ENCODE data around the gene COL6A6.

COL6A6 gene, protein sequence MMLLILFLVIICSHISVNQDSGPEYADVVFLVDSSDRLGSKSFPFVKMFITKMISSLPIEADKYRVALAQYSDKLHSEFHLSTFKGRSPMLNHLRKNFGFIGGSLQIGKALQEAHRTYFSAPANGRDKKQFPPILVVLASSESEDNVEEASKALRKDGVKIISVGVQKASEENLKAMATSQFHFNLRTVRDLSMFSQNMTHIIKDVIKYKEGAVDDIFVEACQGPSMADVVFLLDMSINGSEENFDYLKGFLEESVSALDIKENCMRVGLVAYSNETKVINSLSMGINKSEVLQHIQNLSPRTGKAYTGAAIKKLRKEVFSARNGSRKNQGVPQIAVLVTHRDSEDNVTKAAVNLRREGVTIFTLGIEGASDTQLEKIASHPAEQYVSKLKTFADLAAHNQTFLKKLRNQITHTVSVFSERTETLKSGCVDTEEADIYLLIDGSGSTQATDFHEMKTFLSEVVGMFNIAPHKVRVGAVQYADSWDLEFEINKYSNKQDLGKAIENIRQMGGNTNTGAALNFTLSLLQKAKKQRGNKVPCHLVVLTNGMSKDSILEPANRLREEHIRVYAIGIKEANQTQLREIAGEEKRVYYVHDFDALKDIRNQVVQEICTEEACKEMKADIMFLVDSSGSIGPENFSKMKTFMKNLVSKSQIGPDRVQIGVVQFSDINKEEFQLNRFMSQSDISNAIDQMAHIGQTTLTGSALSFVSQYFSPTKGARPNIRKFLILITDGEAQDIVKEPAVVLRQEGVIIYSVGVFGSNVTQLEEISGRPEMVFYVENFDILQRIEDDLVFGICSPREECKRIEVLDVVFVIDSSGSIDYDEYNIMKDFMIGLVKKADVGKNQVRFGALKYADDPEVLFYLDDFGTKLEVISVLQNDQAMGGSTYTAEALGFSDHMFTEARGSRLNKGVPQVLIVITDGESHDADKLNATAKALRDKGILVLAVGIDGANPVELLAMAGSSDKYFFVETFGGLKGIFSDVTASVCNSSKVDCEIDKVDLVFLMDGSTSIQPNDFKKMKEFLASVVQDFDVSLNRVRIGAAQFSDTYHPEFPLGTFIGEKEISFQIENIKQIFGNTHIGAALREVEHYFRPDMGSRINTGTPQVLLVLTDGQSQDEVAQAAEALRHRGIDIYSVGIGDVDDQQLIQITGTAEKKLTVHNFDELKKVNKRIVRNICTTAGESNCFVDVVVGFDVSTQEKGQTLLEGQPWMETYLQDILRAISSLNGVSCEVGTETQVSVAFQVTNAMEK (N-terminal part only)

GRCh38 chr3:130516645-130517512 is at the start of gene COL6A6:
TSS of gene COL6A6 (plus strand) at chr3:130517177. CDS start at chr3:130560365, 43,188 bp downstream.
- Histone ChIP-seq H3K4me2 (ENCODE audit: low read length) (no peak within 1 kb of the TSS), H3F3A (ENCODE audit: insufficient read depth, low read length) (no peaks in the 10 kb centered on the region), H4K20me1 (ENCODE audit: insufficient read depth, low read length) (no peaks in the 10 kb centered on the region), H3K36me3 (ENCODE audit: insufficient read depth, low read length) (no peaks in the 10 kb centered on the region), H2AFZ (ENCODE audit: low read length) (no peak within 1 kb of the TSS), H3K79me2 (ENCODE audit: insufficient read depth, low read length) (no peaks in the 10 kb centered on the region), H3K9ac (ENCODE audit: low read length) (no peak within 1 kb of the TSS), H3K4me1 (ENCODE audit: insufficient read depth, low read length, severe bottlenecking) (no peaks in the 10 kb centered on the region), H3K9me3 (ENCODE audit: low read length) (no peaks in the 10 kb centered on the region), H3K9me2 (ENCODE audit: low read depth, low read length) (no peaks in the 10 kb centered on the region), H3K4me3 (ENCODE audit: low read depth, low read length, poor library complexity, severe bottlenecking) (no peak within 1 kb of the TSS), H3K27ac (ENCODE audit: low read depth, low read length, poor library complexity, severe bottlenecking) (no peak within 1 kb of the TSS), H3K27me3 (ENCODE audit: insufficient read depth, low read length) (no peaks in the 10 kb centered on the region)
- TF ChIP-seq, protein P1, sequence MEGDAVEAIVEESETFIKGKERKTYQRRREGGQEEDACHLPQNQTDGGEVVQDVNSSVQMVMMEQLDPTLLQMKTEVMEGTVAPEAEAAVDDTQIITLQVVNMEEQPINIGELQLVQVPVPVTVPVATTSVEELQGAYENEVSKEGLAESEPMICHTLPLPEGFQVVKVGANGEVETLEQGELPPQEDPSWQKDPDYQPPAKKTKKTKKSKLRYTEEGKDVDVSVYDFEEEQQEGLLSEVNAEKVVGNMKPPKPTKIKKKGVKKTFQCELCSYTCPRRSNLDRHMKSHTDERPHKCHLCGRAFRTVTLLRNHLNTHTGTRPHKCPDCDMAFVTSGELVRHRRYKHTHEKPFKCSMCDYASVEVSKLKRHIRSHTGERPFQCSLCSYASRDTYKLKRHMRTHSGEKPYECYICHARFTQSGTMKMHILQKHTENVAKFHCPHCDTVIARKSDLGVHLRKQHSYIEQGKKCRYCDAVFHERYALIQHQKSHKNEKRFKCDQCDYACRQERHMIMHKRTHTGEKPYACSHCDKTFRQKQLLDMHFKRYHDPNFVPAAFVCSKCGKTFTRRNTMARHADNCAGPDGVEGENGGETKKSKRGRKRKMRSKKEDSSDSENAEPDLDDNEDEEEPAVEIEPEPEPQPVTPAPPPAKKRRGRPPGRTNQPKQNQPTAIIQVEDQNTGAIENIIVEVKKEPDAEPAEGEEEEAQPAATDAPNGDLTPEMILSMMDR (IDR thresholded peaks at IDR 0.05; ENCODE audit: low read length): no peak
- TF ChIP-seq EZH2 (IDR thresholded peaks at IDR 0.05; ENCODE audit: borderline replicate concordance, low read length): no peak

GRCh38 chr3:130468311-130468710 is 48.7 kb upstream of the COL6A6 start:
- Histone ChIP-seq H4K20me1 (ENCODE audit: insufficient read depth, low read length) (no peaks in the 10 kb centered on the region), H3K27me3 (ENCODE audit: insufficient read depth, low read length) (no peaks in the 10 kb centered on the region), H3K9me3 (ENCODE audit: low read length) (no peaks in the 10 kb centered on the region), H3F3A (ENCODE audit: insufficient read depth, low read length) (no peaks in the 10 kb centered on the region), H3K4me1 (ENCODE audit: insufficient read depth, low read length, severe bottlenecking) (no peaks in the 10 kb centered on the region), H3K4me3 (ENCODE audit: low read depth, low read length, poor library complexity, severe bottlenecking) (no peak overlapping the region), H3K4me2 (ENCODE audit: low read length) (no peak overlapping the region), H3K36me3 (ENCODE audit: insufficient read depth, low read length) (no peaks in the 10 kb centered on the region), H3K9ac (ENCODE audit: low read length) (no peak overlapping the region), H3K9me2 (ENCODE audit: low read depth, low read length) (no peaks in the 10 kb centered on the region), H3K27ac (ENCODE audit: low read depth, low read length, poor library complexity, severe bottlenecking) (no peak overlapping the region), H2AFZ (ENCODE audit: low read length) (no peak overlapping the region), H3K79me2 (ENCODE audit: insufficient read depth, low read length) (no peaks in the 10 kb centered on the region)
- no peak for TF ChIP-seq EZH2 (IDR thresholded peaks at IDR 0.05; ENCODE audit: borderline replicate concordance, low read length)
- TF ChIP-seq, protein P1 (IDR thresholded peaks at IDR 0.05; ENCODE audit: low read length): no peak
